ENCODE data around the gene ACSL4.

ACSL4 gene

GRCh38 chrX:109601486-109601885 lies 131.6 kb downstream of the ACSL4 start:
- Histone ChIP-seq H3K27ac (ENCODE audit: low read length) (no peak overlapping the region), H3K4me1 (ENCODE audit: control insufficient read depth, insufficient read depth, low read length) (no peaks in the 10 kb centered on the region), H3K36me3 (ENCODE audit: control insufficient read depth in 2 of 2, insufficient read depth in 2 of 2, low read length in 2 of 2) (no peaks in the 10 kb centered on the region), H3K4me3 (ENCODE audit: low read length in 2 of 2) (no peak overlapping the region), H3K27me3 (ENCODE audit: control insufficient read depth in 1 of 2, insufficient read depth in 2 of 2, low read length in 2 of 2) (peaks cover 0 to 16% of the 10 kb centered on the region in 2 donors), H3K9me3 (ENCODE audit: control insufficient read depth in 2 of 2, low read length in 2 of 2) (no peaks in the 10 kb centered on the region), H3K9ac (ENCODE audit: low read length in 2 of 2) (no peak overlapping the region)

DNA sequence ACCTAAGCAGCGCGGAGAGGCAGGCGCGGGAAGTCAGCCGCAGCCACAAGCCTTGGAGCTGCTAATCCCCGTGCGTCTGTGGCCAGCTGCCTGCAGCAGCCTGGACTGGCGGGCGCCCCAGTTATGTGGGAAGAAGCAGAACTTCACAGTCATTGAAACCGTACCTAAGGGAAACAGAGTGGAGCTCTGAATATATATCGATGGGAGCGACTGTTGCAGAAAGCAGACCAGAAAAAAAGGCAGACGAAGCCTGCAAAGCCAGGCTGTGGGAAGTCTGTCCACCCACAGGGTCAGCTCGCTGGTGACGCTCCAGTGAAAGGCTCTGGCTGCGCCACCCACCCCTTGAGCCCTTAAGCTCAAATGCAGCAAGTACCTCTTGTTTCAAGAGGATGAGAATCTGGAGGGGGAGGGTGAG lies 132.8 kb downstream of the ACSL4 start:
- H3K4me3 ChIP-seq (ENCODE audit: low read length in 2 of 2): no peak overlapping the region
- no peaks in the 10 kb centered on the region for H3K36me3 ChIP-seq (ENCODE audit: control insufficient read depth in 2 of 2, insufficient read depth in 2 of 2, low read length in 2 of 2)
- H3K27me3 ChIP-seq (ENCODE audit: control insufficient read depth in 1 of 2, insufficient read depth in 2 of 2, low read length in 2 of 2): peaks cover 0 to 18% of the 10 kb centered on the region in 2 donors
- H3K9ac ChIP-seq (ENCODE audit: low read length in 2 of 2): no peak overlapping the region
- no peaks in the 10 kb centered on the region for H3K9me3 ChIP-seq (ENCODE audit: control insufficient read depth in 2 of 2, low read length in 2 of 2)
- H3K4me1 ChIP-seq (ENCODE audit: control insufficient read depth, insufficient read depth, low read length): no peaks in the 10 kb centered on the region
- H3K27ac ChIP-seq (ENCODE audit: low read length): no peak overlapping the region

DNA sequence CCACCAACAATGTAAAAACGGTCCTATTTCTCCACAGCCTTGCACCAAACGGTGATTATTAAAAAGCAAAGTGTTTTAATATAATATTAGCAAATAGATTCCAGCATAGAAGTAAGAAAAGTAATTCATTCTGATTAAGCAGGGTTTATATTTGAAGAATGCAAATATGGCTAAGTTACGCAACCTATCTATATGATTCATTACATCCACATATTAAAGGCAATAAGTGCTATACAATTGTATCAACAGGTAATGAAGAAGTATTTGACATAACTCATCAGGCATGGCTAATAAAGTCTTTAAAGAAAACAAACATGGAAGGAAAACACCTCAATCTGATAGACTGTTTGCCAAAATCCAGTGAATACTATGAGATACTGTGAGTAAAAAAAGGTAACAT lies 137.0 kb downstream of the ACSL4 start:
- no peak overlapping the region for H3K9ac ChIP-seq (ENCODE audit: low read length in 2 of 2)
- no peak overlapping the region for H3K27ac ChIP-seq (ENCODE audit: low read length)
- H3K36me3 ChIP-seq (ENCODE audit: control insufficient read depth in 2 of 2, insufficient read depth in 2 of 2, low read length in 2 of 2): no peaks in the 10 kb centered on the region
- no peaks in the 10 kb centered on the region for H3K4me1 ChIP-seq (ENCODE audit: control insufficient read depth, insufficient read depth, low read length)
- H3K4me3 ChIP-seq (ENCODE audit: low read length in 2 of 2): no peak overlapping the region
- peaks cover 0 to 14% of the 10 kb centered on the region in 2 donors for H3K27me3 ChIP-seq (ENCODE audit: control insufficient read depth in 1 of 2, insufficient read depth in 2 of 2, low read length in 2 of 2)
- H3K9me3 ChIP-seq (ENCODE audit: control insufficient read depth in 2 of 2, low read length in 2 of 2): no peaks in the 10 kb centered on the region
